ENCODE results near the gene CHD5. TPM values are rescaled to one million over a fixed set of nuclear protein-coding genes. Genes with fewer than 3 reads are reported as not detected.
"Not testable (repeated sequence)": the region's sequence is repeated elsewhere in the genome, so short reads cannot be mapped to it uniquely, and the experiment has no call there.

Gene CHD5
- total RNA-seq, 1 experiment from 2014 or later = 62.9 TPM

DNA sequence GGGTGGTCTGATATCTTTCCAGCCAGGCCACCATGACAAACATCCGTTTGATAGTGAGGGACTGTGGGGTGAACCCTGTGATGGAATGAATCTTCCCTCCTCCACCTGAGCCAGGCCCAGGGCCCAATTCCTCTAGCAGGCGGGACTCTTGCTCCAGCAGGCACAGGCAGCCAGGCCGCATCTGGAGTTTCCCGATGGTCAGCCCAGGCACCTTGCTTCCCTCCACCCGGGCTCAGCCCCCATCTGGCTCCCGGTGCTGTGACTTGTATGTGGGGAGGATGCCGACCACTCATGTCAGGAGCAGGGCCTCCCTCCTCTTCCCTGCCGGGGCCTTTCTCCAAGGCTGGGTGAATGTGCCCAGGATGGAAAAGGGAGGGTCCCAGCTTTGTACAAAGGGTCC is 113.4 kb downstream of the CHD5 start:
- H3K4me3 ChIP-seq (ENCODE audit: low read depth in 2 of 2, low read length in 2 of 2) = no peak overlapping the region
- intact Hi-C loops (cut with micrococcal nuclease; ENCODE audit: unreplicated experiment) (no loop called here), in situ Hi-C loops (cut with HindIII; ENCODE audit: low pct_unique_long_range_greater_than_20kb, low sequenced_read_pairs) (no loop called here)
- BruUV-seq (replicated peaks) = no TSS peak
- TF ChIP-seq TCF7L2 (IDR thresholded peaks at IDR 0.05; ENCODE audit: low read depth, low read length) (no peak), POLR2AphosphoS5 (IDR thresholded peaks at IDR 0.05; ENCODE audit: low read depth, low read length) (no peak), SIN3A (IDR thresholded peaks at IDR 0.05; ENCODE audit: borderline replicate concordance, insufficient read depth, low read depth, low read length) (no peak)
- TF ChIP-seq, protein P1, sequence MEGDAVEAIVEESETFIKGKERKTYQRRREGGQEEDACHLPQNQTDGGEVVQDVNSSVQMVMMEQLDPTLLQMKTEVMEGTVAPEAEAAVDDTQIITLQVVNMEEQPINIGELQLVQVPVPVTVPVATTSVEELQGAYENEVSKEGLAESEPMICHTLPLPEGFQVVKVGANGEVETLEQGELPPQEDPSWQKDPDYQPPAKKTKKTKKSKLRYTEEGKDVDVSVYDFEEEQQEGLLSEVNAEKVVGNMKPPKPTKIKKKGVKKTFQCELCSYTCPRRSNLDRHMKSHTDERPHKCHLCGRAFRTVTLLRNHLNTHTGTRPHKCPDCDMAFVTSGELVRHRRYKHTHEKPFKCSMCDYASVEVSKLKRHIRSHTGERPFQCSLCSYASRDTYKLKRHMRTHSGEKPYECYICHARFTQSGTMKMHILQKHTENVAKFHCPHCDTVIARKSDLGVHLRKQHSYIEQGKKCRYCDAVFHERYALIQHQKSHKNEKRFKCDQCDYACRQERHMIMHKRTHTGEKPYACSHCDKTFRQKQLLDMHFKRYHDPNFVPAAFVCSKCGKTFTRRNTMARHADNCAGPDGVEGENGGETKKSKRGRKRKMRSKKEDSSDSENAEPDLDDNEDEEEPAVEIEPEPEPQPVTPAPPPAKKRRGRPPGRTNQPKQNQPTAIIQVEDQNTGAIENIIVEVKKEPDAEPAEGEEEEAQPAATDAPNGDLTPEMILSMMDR (IDR thresholded peaks at IDR 0.05) = no peak
- TF ChIP-seq, protein P2, sequence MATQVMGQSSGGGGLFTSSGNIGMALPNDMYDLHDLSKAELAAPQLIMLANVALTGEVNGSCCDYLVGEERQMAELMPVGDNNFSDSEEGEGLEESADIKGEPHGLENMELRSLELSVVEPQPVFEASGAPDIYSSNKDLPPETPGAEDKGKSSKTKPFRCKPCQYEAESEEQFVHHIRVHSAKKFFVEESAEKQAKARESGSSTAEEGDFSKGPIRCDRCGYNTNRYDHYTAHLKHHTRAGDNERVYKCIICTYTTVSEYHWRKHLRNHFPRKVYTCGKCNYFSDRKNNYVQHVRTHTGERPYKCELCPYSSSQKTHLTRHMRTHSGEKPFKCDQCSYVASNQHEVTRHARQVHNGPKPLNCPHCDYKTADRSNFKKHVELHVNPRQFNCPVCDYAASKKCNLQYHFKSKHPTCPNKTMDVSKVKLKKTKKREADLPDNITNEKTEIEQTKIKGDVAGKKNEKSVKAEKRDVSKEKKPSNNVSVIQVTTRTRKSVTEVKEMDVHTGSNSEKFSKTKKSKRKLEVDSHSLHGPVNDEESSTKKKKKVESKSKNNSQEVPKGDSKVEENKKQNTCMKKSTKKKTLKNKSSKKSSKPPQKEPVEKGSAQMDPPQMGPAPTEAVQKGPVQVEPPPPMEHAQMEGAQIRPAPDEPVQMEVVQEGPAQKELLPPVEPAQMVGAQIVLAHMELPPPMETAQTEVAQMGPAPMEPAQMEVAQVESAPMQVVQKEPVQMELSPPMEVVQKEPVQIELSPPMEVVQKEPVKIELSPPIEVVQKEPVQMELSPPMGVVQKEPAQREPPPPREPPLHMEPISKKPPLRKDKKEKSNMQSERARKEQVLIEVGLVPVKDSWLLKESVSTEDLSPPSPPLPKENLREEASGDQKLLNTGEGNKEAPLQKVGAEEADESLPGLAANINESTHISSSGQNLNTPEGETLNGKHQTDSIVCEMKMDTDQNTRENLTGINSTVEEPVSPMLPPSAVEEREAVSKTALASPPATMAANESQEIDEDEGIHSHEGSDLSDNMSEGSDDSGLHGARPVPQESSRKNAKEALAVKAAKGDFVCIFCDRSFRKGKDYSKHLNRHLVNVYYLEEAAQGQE (IDR thresholded peaks at IDR 0.05; ENCODE audit: insufficient read depth in 1 of 2, low read depth in 2 of 2, low read length in 1 of 2) = no peak
- H3K27ac ChIP-seq (ENCODE audit: low read length) = no peak overlapping the region
- CTCF ChIA-PET = no interaction called here
- no peaks in the 10 kb centered on the region for H3K9me3 ChIP-seq (ENCODE audit: control insufficient read depth, insufficient read depth, low read depth, low read length)
- no peak for ATAC-seq
- no peaks in the 10 kb centered on the region for H3K4me1 ChIP-seq (ENCODE audit: control insufficient read depth, insufficient read depth, low read length)
- POLR2A ChIA-PET = no interaction called here
- DNase-seq (ENCODE audit: low read depth, low spot score) = no peak
- H3K27me3 ChIP-seq (ENCODE audit: control insufficient read depth, insufficient read depth, low read length) = no peaks in the 10 kb centered on the region
- no peaks in the 10 kb centered on the region for H3K36me3 ChIP-seq (ENCODE audit: control insufficient read depth, insufficient read depth, low read length)

DNA sequence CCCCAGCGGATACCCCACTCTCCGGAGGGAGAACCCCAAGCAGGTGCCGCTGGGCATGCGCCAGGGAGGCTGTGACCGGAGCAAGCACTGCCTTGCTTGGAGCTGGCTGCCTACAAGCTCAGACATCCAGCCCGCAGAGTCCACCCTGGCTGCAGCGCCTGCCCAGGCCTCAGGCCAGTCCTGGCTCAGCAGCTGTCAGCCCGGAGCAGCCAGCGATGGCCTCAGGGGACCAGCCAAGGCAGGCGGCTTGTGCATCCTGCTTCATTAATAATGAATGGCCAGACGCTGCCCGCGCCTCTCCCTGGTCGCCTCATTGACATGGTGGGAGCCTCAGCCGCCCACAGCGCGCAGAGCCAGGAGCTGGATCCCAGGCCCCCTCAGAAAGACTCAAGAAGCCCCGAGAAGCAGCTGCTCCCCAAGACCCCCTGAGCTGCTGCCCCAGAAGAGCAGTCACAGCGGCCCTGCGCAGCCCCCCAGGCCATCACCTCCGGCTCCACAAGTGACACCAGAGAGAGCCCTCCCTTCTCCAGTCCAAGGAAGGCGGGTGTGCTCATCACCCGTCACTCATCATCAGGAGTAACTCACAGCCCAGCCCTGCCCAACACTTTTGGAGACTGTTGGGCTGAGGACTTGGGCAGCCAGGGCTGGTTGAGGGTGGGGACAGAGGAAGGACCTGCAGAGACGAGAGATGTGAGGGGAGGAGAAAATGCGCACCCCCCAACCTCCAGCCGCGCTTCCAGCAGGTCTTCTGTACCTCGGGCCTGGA is 114.8 kb downstream of the CHD5 start:
- Histone ChIP-seq H3K27ac (ENCODE audit: low read length) (no peak overlapping the region), H3K9me3 (ENCODE audit: control insufficient read depth, insufficient read depth, low read depth, low read length) (no peaks in the 10 kb centered on the region), H3K4me1 (ENCODE audit: control insufficient read depth, insufficient read depth, low read length) (no peaks in the 10 kb centered on the region), H3K27me3 (ENCODE audit: control insufficient read depth, insufficient read depth, low read length) (no peaks in the 10 kb centered on the region), H3K4me3 (ENCODE audit: low read depth in 2 of 2, low read length in 2 of 2) (no peak overlapping the region), H3K36me3 (ENCODE audit: control insufficient read depth, insufficient read depth, low read length) (no peaks in the 10 kb centered on the region)
- intact Hi-C loops (cut with micrococcal nuclease; ENCODE audit: unreplicated experiment) = no loop called here
- TF ChIP-seq, protein P1 (IDR thresholded peaks at IDR 0.05) = no peak
- TF ChIP-seq, protein P2 (IDR thresholded peaks at IDR 0.05; ENCODE audit: insufficient read depth in 1 of 2, low read depth in 2 of 2, low read length in 1 of 2) = no peak
- no peak for TF ChIP-seq TCF7L2 (IDR thresholded peaks at IDR 0.05; ENCODE audit: low read depth, low read length)
- TF ChIP-seq POLR2AphosphoS5 (IDR thresholded peaks at IDR 0.05; ENCODE audit: low read depth, low read length) = no peak
- TF ChIP-seq SIN3A (IDR thresholded peaks at IDR 0.05; ENCODE audit: borderline replicate concordance, insufficient read depth, low read depth, low read length) = no peak
- POLR2A ChIA-PET = no interaction called here
- in situ Hi-C loops (cut with HindIII; ENCODE audit: low pct_unique_long_range_greater_than_20kb, low sequenced_read_pairs) = no loop called here
- DNase-seq (ENCODE audit: low read depth, low spot score) = no peak
- no peak for ATAC-seq
- BruUV-seq (replicated peaks) = no TSS peak
- CTCF ChIA-PET = no interaction called here

DNA sequence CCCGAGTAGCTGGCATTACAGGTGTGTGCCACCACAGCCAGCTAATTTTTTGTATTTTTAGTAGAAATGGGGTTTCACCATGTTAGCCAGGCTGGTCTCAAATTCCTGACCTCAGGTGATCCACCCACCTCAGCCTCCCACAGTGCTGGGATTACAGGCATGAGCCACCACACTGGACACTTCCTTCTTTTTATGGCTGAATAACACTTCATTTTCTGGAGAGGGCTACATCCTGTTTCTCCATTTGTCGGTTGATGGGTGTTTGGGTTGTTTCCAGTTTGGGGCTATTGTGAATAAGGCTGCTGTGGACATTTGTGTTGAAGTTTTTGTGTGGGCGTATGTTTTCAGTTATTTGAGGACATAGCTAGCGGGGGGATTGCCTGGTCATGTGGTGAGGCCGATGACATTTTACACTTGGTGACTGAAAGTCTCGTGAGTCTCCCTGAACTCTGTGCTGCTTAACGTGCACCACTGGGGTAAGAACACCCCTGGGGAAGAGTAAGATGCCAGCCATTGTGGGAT is 116.5 kb downstream of the CHD5 start:
- POLR2A ChIA-PET; H3K4me3 ChIP-seq (ENCODE audit: low read depth in 2 of 2, low read length in 2 of 2); H3K27ac ChIP-seq (ENCODE audit: low read length); ATAC-seq; H3K9me3 ChIP-seq (ENCODE audit: control insufficient read depth, insufficient read depth, low read depth, low read length); H3K36me3 ChIP-seq (ENCODE audit: control insufficient read depth, insufficient read depth, low read length); H3K4me1 ChIP-seq (ENCODE audit: control insufficient read depth, insufficient read depth, low read length); DNase-seq (ENCODE audit: low read depth, low spot score); BruUV-seq (replicated peaks); in situ Hi-C loops (cut with HindIII; ENCODE audit: low pct_unique_long_range_greater_than_20kb, low sequenced_read_pairs); H3K27me3 ChIP-seq (ENCODE audit: control insufficient read depth, insufficient read depth, low read length); intact Hi-C loops (cut with micrococcal nuclease; ENCODE audit: unreplicated experiment): not testable (repeated sequence)
- CTCF ChIA-PET = interaction anchor here (0.6 kb wide), 2 partner anchors 140 to 183 kb away, joined by 3 read pairs; no protein-coding TSS in a partner anchor
